Adrenal gland (tissue), 5 donors: ENCODE measurements around the gene DMAC2L.

Source experiments
- CTCF ChIP-seq, 6 experiments: fragments of 450-650 bp in 4 of 6; fragments of 200-600 bp in 2 of 6; sonication (generic) in 1 of 6; IDR thresholded peaks; 1 replicate in 5 of 6; 2 replicates in 1 of 6; pipeline versions ENCODE4 v1.5.1 to v1.8.0; 2016 to 2021; ENCODE audit warnings: antibody characterized with exemption in 6 of 6, mild to moderate bottlenecking in 2 of 6, moderate library complexity in 1 of 6
- POLR2A ChIP-seq, 2 donors: fragments of 450-650 bp; IDR thresholded peaks; one replicate each; pipeline ENCODE4 v1.6.1; 2017; ENCODE audit warnings: antibody characterized with exemption in 2 of 2, mild to moderate bottlenecking in 2 of 2, moderate library complexity in 1 of 2
- donor health status: DM: no; HTN: no; CAD: no.

GRCh38 chr14:50311972-50312733 is at the start of gene DMAC2L, which contains the start of gene L2HGDH:
- no peak for TF ChIP-seq CTCF (IDR thresholded peaks at IDR 0.05)
- peak; percentile 56 to 82 for TF ChIP-seq POLR2A (IDR thresholded peaks at IDR 0.05)
